Gastroesophageal sphincter (tissue), 4 donors: ENCODE results near the gene NMS. TPM values are rescaled to one million over a fixed set of nuclear protein-coding genes. Genes with fewer than 3 reads are reported as not detected.
"Not testable (repeated sequence)": the region's sequence is repeated elsewhere in the genome, so short reads cannot be mapped to it uniquely, and the experiment has no call there.

Source experiments
- ATAC-seq: fragments of 150-250 bp; one replicate; pipeline ENCODE4 v1.9.1; 2016; ENCODE audit warnings: mild to moderate bottlenecking, moderate library complexity
- H3K27ac ChIP-seq, 4 donors: fragments of 200-600 bp; sonication (generic) in 3 of 4; 1 replicate in 3 of 4; 2 replicates in 1 of 4; pipeline ENCODE4 v1.5.1; 2016 to 2019
- H3K27me3 ChIP-seq: fragments of 200-600 bp; sonication (generic); one replicate; pipeline ENCODE4 v1.5.1; 2019
- H3K36me3 ChIP-seq, 2 donors: fragments of 200-600 bp; sonication (generic); one replicate each; pipeline ENCODE4 v1.5.1; 2019; ENCODE audit warnings: control low read depth in 1 of 2
- H3K4me1 ChIP-seq, 3 donors: fragments of 200-600 bp; sonication (generic); 1 replicate in 2 of 3; 2 replicates in 1 of 3; pipeline ENCODE4 v1.5.1; 2016 to 2019; ENCODE audit warnings: control low read depth in 2 of 3
- H3K4me3 ChIP-seq, 2 donors: fragments of 200-600 bp; sonication (generic); one replicate each; pipeline ENCODE4 v1.5.1; 2019; ENCODE audit warnings: mild to moderate bottlenecking in 1 of 2, moderate library complexity in 1 of 2
- H3K9me3 ChIP-seq, 3 donors: fragments of 200-600 bp; sonication (generic); one replicate each; pipeline ENCODE4 v1.5.1; 2017 to 2019; ENCODE audit warnings: control low read depth in 2 of 3
- EP300 ChIP-seq: sonication (generic); formaldehyde crosslinking; IDR thresholded peaks from one replicate; pipeline ENCODE4 v1.6.1; 2017; ENCODE audit warnings: antibody characterized with exemption, mild to moderate bottlenecking
- POLR2A ChIP-seq, 2 donors: fragments of 450-650 bp; IDR thresholded peaks; one replicate each; pipeline ENCODE4 v1.6.1; 2017; ENCODE audit warnings: antibody characterized with exemption in 2 of 2, mild to moderate bottlenecking in 2 of 2, moderate library complexity in 1 of 2
- POLR2AphosphoS5 ChIP-seq: sonication (generic); formaldehyde crosslinking; IDR thresholded peaks from one replicate; pipeline ENCODE4 v1.6.1; 2017; ENCODE audit warnings: antibody characterized with exemption
- WGBS, 2 donors: methylation state at CpG; one replicate each; pipeline ENCODE4 v1.1.5; 2018; ENCODE audit warnings: low coverage in 1 of 2; 5-methylcytosine and 5-hydroxymethylcytosine counted together
- total RNA-seq, 4 donors: library from RNA; depleted of rRNA; stranded (reverse); fragments of >200 nt; gene quantifications; one replicate each; pipeline ENCODE4 v1.1.0, GENCODE V29; 2016
- TF ChIP-seq, protein P1 (sequence below), 4 experiments: fragments of 200-600 bp in 2 of 4; fragments of 450-650 bp in 2 of 4; sonication (generic) in 1 of 4; IDR thresholded peaks; one replicate each; pipeline ENCODE4 v1.5.1; 2017 to 2019; ENCODE audit warnings: antibody characterized with exemption in 4 of 4, mild to moderate bottlenecking in 2 of 4, moderate library complexity in 2 of 4

Gene NMS
- total RNA-seq, 4 donors from 2014 or later, result not detected

DNA sequence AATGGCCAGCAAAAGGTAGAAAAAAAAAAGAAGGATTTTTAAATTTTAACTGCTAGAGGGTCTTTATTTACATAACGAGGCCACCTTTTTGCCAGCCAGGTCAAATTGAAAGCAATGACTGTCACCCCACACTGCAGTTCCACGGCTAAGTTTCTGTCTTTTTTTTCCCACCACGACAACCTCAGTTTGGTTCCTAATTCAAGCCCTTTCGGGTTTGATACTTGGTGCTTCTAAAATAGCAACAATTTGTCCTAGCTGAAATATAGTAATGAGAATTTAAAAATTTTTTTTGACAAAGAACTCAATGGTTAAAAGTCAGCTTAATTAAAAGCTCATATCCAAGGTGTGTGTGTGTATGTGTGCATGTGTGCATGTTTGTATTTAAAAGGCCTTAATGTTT, 16.4 kb upstream of the NMS start:
- ATAC-seq, result no peak
- WGBS, 2 donors, result 67 to 71% methylated on average over 4 of the region's 4 CpGs
- Histone ChIP-seq H3K36me3 (no peaks in the 10 kb centered on the region), H3K4me1 (no peaks in the 10 kb centered on the region), H3K9me3 (peaks cover 0 to 14% (median 0%) of the 10 kb centered on the region in 3 donors), H3K27ac (no peak overlapping the region), H3K27me3 (no peaks in the 10 kb centered on the region), H3K4me3 (no peak overlapping the region)
- TF ChIP-seq POLR2A (IDR thresholded peaks at IDR 0.05) (no peak), POLR2AphosphoS5 (no peak), EP300 (no peak)
- TF ChIP-seq, protein P1, sequence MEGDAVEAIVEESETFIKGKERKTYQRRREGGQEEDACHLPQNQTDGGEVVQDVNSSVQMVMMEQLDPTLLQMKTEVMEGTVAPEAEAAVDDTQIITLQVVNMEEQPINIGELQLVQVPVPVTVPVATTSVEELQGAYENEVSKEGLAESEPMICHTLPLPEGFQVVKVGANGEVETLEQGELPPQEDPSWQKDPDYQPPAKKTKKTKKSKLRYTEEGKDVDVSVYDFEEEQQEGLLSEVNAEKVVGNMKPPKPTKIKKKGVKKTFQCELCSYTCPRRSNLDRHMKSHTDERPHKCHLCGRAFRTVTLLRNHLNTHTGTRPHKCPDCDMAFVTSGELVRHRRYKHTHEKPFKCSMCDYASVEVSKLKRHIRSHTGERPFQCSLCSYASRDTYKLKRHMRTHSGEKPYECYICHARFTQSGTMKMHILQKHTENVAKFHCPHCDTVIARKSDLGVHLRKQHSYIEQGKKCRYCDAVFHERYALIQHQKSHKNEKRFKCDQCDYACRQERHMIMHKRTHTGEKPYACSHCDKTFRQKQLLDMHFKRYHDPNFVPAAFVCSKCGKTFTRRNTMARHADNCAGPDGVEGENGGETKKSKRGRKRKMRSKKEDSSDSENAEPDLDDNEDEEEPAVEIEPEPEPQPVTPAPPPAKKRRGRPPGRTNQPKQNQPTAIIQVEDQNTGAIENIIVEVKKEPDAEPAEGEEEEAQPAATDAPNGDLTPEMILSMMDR (IDR thresholded peaks at IDR 0.05), result no peak

DNA sequence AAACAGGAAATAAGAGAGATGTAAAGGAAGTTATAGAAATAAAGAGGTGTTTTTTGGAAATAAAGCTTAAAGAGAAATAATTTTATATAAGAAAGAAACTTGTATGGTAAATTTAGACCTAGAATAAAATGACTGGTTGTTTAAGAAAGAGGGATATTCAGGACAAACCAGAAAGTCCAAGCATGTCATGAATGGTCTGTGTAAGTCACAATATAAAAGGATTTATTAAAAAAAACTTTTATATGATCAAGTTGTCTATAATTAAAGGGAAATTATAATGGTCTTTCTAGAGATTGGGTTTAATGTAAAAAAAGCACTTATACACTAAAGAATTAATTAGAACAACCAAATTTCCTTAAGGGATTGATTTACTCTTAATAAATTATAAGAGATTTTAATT, 13.9 kb upstream of the NMS start:
- not testable (repeated sequence) for H3K27me3 ChIP-seq, H3K27ac ChIP-seq, H3K36me3 ChIP-seq, ATAC-seq, H3K4me3 ChIP-seq, H3K4me1 ChIP-seq
- H3K9me3 ChIP-seq, result peaks cover 0 to 14% (median 0%) of the 10 kb centered on the region in 3 donors

DNA sequence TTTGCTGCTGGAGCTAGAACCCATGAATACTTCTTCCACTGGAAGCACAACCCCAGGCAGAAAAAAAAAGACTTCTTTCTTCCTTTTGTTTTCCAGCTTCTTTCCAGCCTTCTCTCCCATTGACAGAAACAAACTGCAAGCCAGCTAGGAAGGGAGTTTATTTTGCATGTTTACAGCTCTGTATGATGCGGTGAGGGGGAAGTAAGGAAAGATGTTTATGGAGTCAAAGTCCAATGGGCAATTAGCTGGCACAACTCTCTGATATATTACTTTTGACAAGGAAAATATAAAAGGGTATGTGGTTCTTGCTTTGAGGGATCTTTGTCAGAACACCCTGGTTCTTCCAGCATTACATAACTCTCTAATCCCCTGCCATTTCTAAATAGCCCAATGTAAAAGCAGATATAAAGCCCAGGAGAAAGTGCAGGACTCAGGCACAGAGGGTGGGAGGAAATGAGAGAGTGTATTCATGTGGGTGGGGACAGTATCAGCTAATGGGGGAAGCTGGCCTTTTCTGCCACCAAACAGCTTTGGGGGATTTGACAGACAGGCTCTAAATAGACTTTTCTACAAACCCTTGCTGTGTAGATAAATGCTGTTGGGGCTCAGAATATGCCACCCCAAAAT, 9.3 kb upstream of the NMS start:
- Histone ChIP-seq H3K27me3 (no peaks in the 10 kb centered on the region), H3K4me1 (no peaks in the 10 kb centered on the region), H3K4me3 (no peak overlapping the region), H3K9me3 (peaks cover 0 to 14% (median 0%) of the 10 kb centered on the region in 3 donors), H3K27ac (no peak overlapping the region), H3K36me3 (no peaks in the 10 kb centered on the region)
- TF ChIP-seq, protein P1 (IDR thresholded peaks at IDR 0.05), result no peak
- 83% methylated on average over 1 of the region's 1 CpG; no CpG with 5 or more reads in 1 of the 2 donors for WGBS, 2 donors
- no peak for ATAC-seq

DNA sequence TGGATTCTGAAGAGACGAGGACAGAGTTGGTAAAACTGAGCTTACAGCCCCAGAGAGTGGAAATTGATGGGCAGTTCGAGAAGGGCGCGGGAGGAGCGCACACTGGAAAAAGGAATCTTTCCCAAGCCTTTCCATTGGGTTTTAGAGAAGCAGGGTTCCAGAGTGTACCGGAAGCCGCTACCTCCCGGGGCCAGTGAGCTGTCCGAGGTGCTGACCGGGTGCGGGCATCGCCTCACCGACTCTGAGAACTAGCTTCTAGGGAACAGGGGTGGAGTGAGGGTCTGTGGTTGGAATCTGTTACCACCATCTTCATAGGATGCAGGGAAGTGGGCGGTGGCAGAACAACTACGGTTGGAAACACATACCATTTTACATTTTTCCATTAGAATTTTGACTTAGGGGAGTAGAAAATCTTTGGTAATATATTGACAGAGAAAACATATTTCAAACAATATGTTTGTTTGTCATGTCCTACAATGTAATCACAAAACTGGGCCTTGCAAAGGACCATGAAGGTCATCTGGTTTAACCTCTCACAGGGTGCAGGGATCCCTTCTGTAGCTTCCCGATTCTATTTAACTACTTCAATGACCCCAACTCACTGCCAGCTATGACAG, 724 bp downstream of the NMS start:
- no peak for ATAC-seq
- no peaks in the 10 kb centered on the region for H3K9me3 ChIP-seq
- H3K36me3 ChIP-seq, result no peaks in the 10 kb centered on the region
- no peak overlapping the region for H3K4me3 ChIP-seq
- peaks cover 20% of the 10 kb centered on the region for H3K27me3 ChIP-seq
- 15 to 67% methylated on average over 1 to 14 of the region's 16 CpGs for WGBS, 2 donors
- TF ChIP-seq POLR2AphosphoS5 (no peak), EP300 (no peak), POLR2A (IDR thresholded peaks at IDR 0.05) (no peak)
- TF ChIP-seq, protein P1 (IDR thresholded peaks at IDR 0.05), result no peak
- no peaks in the 10 kb centered on the region for H3K4me1 ChIP-seq
- no peak overlapping the region for H3K27ac ChIP-seq

DNA sequence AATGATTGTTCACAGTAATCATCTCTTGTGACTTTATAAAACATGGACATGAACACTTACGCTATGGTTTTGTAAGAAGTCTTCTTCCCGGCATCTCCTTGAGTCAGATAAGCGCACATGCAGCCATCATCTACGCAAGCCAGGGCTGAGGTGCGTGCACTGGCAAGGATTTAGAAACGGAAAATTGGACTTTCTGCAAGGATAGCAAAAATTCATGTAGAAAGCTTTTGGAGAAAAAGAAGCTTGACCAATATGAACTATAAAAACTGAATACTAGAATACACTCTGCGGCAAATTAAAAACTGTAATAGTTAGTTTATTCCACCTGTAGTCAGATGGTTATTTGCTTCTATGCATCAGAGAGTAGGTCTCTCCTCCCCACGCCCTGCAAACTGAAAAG, 6.3 kb downstream of the NMS start:
- 85 to 88% methylated on average over 6 to 8 of the region's 8 CpGs for WGBS, 2 donors
- ATAC-seq, result no peak
- TF ChIP-seq, protein P1 (IDR thresholded peaks at IDR 0.05), result no peak
- TF ChIP-seq EP300 (no peak), POLR2AphosphoS5 (no peak), POLR2A (IDR thresholded peaks at IDR 0.05) (no peak)
- H3K9me3 ChIP-seq, result no peaks in the 10 kb centered on the region
- no peak overlapping the region for H3K27ac ChIP-seq
- H3K36me3 ChIP-seq, result no peaks in the 10 kb centered on the region
- no peak overlapping the region for H3K4me3 ChIP-seq
- no peaks in the 10 kb centered on the region for H3K4me1 ChIP-seq
- H3K27me3 ChIP-seq, result peaks cover 6% of the 10 kb centered on the region
